K562 (cell line): ENCODE measurements around the gene KBTBD13. TPM values are rescaled to one million over a fixed set of nuclear protein-coding genes. Genes with fewer than 3 reads are reported as not detected.

ENCODE experiments used
- ATAC-seq: fragments of 200-7000 bp; cut with Tn5 transposase; 3 replicates; pipeline ENCODE4 v1.9.1; 2020; ENCODE audit warnings: moderate library complexity
- BruUV-seq: library from RNA; stranded (reverse); fragments of 400-500 nt; replicated peaks from 2 replicates; lab custom pipeline; 2021; lab: Mats Ljungman, UMichigan
- CTCF ChIA-PET: fragments of 300-600 bp; formaldehyde crosslinking; extraction: SDS; loops from one replicate; lab custom pipeline; 2021; ENCODE audit warnings: low intra/inter-chr PET ratio; lab: Yijun Ruan, JAX
- POLR2A ChIA-PET: fragments of 300-600, 350-650 bp; sonication (Branson Sonifier 250); formaldehyde crosslinking; extraction: SDS; loops from one replicate; lab custom pipeline; 2021; ENCODE audit warnings: antibody characterized with exemption, inconsistent platforms; lab: Yijun Ruan, JAX
- DNase-seq, 4 experiments: peaks; one replicate each; pipeline versions ENCODE4 v3.0.0 to v3.0.0-alpha.2; 2011 to 2018; ENCODE audit warnings: low spot score in 3 of 4, mixed read lengths in 3 of 4; ENCODE audit errors: extremely low read depth in 1 of 4
- FAIRE-seq: peaks from 2 replicates; lab custom pipeline; 2011; peaks lifted over from hg19 to GRCh38; lab: Jason Lieb, UNC
- H2AFZ ChIP-seq: 2 replicates; pipeline ENCODE4 v1.6.0; 2011; ENCODE audit warnings: low read depth, low read length, control low read depth, inconsistent platforms
- H3K27ac ChIP-seq: fragments of 200-600 bp; 3 replicates; pipeline ENCODE4 v1.8.0; 2011; ENCODE audit warnings: low read depth, mild to moderate bottlenecking, control low read depth, inconsistent platforms, low read length, moderate library complexity, mixed read lengths; ENCODE audit errors: extremely low read depth
- H3K27me3 ChIP-seq, 2 experiments: fragments of 300-600 bp in 1 of 2; 2 replicates in 1 of 2; 3 replicates in 1 of 2; pipeline versions ENCODE4 v1.6.0 to v1.8.0; 2011; ENCODE audit warnings: inconsistent platforms in 2 of 2, low read length in 2 of 2, mild to moderate bottlenecking in 1 of 2, mixed read lengths in 1 of 2, moderate library complexity in 1 of 2; ENCODE audit not compliant: control insufficient read depth in 2 of 2, insufficient read depth in 2 of 2
- H3K36me3 ChIP-seq: fragments of 300-600 bp; 3 replicates; pipeline ENCODE4 v1.8.0; 2011; ENCODE audit warnings: mild to moderate bottlenecking, low read length, inconsistent platforms; ENCODE audit not compliant: control insufficient read depth, insufficient read depth
- H3K4me1 ChIP-seq, 2 experiments: fragments of 200-600 bp in 1 of 2; replicated peaks in 1 of 2; 2 replicates in 1 of 2; 3 replicates in 1 of 2; pipeline versions ENCODE4 v1.5.1 to v1.8.0; 2011; ENCODE audit warnings: inconsistent platforms in 2 of 2, low read length in 2 of 2, mild to moderate bottlenecking in 1 of 2, mixed read lengths in 1 of 2, moderate library complexity in 1 of 2; ENCODE audit not compliant: control insufficient read depth in 2 of 2, insufficient read depth in 2 of 2
- H3K4me2 ChIP-seq: 2 replicates; pipeline ENCODE4 v1.6.1; 2011; ENCODE audit warnings: low read length, control low read depth, inconsistent platforms, mixed read lengths; ENCODE audit not compliant: insufficient read depth
- H3K4me3 ChIP-seq: fragments of 200-600 bp; sonication (generic), shearing (Covaris generic); 2 replicates; pipeline ENCODE4 v1.5.1; 2016; ENCODE audit warnings: control low read depth, inconsistent platforms
- H3K79me2 ChIP-seq: fragments of 200-600 bp; 3 replicates; pipeline ENCODE4 v1.8.0; 2011; ENCODE audit warnings: low read length, inconsistent platforms; ENCODE audit not compliant: control insufficient read depth, insufficient read depth
- H3K9ac ChIP-seq, 2 experiments: 2 replicates each; pipeline versions ENCODE4 v1.6.0 to v1.6.1; 2011; ENCODE audit warnings: low read depth in 2 of 2, low read length in 2 of 2, control low read depth in 1 of 2, inconsistent platforms in 1 of 2, mild to moderate bottlenecking in 1 of 2, mixed read lengths in 1 of 2; ENCODE audit not compliant: insufficient read depth in 1 of 2
- H3K9me1 ChIP-seq: one replicate; pipeline ENCODE4 v1.6.0; 2011; ENCODE audit warnings: inconsistent platforms, mild to moderate bottlenecking, low read length, moderate library complexity; ENCODE audit not compliant: control insufficient read depth, insufficient read depth
- H3K9me3 ChIP-seq: replicated peaks from 2 replicates; pipeline ENCODE4 v1.5.1; 2011; ENCODE audit warnings: low read depth, low read length, inconsistent platforms; ENCODE audit not compliant: control insufficient read depth, insufficient read depth
- H4K20me1 ChIP-seq: replicated peaks from 2 replicates; pipeline ENCODE4 v1.6.1; 2011; ENCODE audit warnings: low read length, inconsistent platforms, mixed read lengths; ENCODE audit not compliant: control insufficient read depth, insufficient read depth
- CBFA2T2 ChIP-seq: fragments of 450-650 bp; conservative IDR thresholded peaks from 2 replicates; pipeline ENCODE4 v1.6.1; 2017; ENCODE audit warnings: mild to moderate bottlenecking
- DPF2 ChIP-seq: fragments of 450-650 bp; IDR thresholded peaks from 2 replicates; pipeline ENCODE4 v1.6.1; 2016
- GATAD2A ChIP-seq: fragments of 450-650 bp; IDR thresholded peaks from 2 replicates; pipeline ENCODE4 v1.6.1; 2017
- GTF2A2 ChIP-seq: IDR thresholded peaks from 2 replicates; pipeline ENCODE4 v1.6.1; 2016; ENCODE audit warnings: mild to moderate bottlenecking, missing genetic modification characterization, missing compliant biosample characterization
- HMG20A ChIP-seq: fragments of 450-650 bp; formaldehyde crosslinking; conservative IDR thresholded peaks from 2 replicates; pipeline ENCODE4 v1.4.0; 2020; ENCODE audit warnings: mild to moderate bottlenecking, mixed read lengths
- KHSRP ChIP-seq: fragments of 450-650 bp; IDR thresholded peaks from 2 replicates; pipeline ENCODE4 v1.6.1; 2017
- KLF6 ChIP-seq: fragments of 250-450 bp; sonication (Bioruptor Pico); IDR thresholded peaks from 2 replicates; pipeline ENCODE4 v1.4.0; 2020; ENCODE audit warnings: mild to moderate bottlenecking, moderate library complexity, borderline replicate concordance
- MCM5 ChIP-seq: fragments of 450-650 bp; IDR thresholded peaks from 2 replicates; pipeline ENCODE4 v1.6.1; 2016; ENCODE audit warnings: low read depth
- PTRF ChIP-seq: fragments of 450-650 bp; IDR thresholded peaks from 2 replicates; pipeline ENCODE4 v1.6.1; 2016; ENCODE audit warnings: mild to moderate bottlenecking, missing genetic modification characterization, missing compliant biosample characterization
- SOX6 ChIP-seq: fragments of 450-650 bp; IDR thresholded peaks from 2 replicates; pipeline ENCODE4 v1.6.1; 2014; ENCODE audit warnings: mild to moderate bottlenecking
- SPI1 ChIP-seq: IDR thresholded peaks from 2 replicates; pipeline ENCODE4 v1.6.1; 2011; ENCODE audit warnings: low read depth, low read length, control low read depth, borderline replicate concordance
- ZFP36 ChIP-seq: fragments of 150-350 bp; IDR thresholded peaks from 2 replicates; pipeline ENCODE4 v1.6.1; 2018; ENCODE audit warnings: low read length, low read depth; ENCODE audit not compliant: partially characterized antibody
- ZNF143 ChIP-seq: sonication (generic); formaldehyde crosslinking; IDR thresholded peaks from 2 replicates; pipeline ENCODE4 v1.9.0; 2022; ENCODE audit warnings: mild to moderate bottlenecking, missing genetic modification reagents
- ZNF274 ChIP-seq: IDR thresholded peaks from 2 replicates; pipeline ENCODE4 v1.6.1; 2011; ENCODE audit warnings: low read depth, mild to moderate bottlenecking, low read length, moderate library complexity, borderline replicate concordance
- ZSCAN29 ChIP-seq: fragments of 450-650 bp; IDR thresholded peaks from 2 replicates; pipeline ENCODE4 v1.6.1; 2017
- WGBS: fragments of 100-300 bp; shearing (Covaris generic); methylation state at CpG from one replicate; pipeline ENCODE4 v1.1.6; 2016; ENCODE audit warnings: low coverage, mixed read lengths; ENCODE audit not compliant: insufficient coverage; ENCODE audit errors: missing lambda C conversion rate; 5-methylcytosine and 5-hydroxymethylcytosine counted together
- in situ Hi-C: fragments of 300-500 bp; cut with MboI; formaldehyde crosslinking; loops from 4 replicates; pipeline ENCODE4 v1.15.0; 2018; ENCODE audit warnings: inconsistent platforms, mixed read lengths
- intact Hi-C: fragments of 100-400 bp; cut with micrococcal nuclease; formaldehyde crosslinking; loops from 2 replicates; pipeline ENCODE4 v1.14.2; 2022
- polyA plus RNA-seq, 8 experiments: library from polyadenylated mRNA; depleted of rRNA in 4 of 8; stranded (reverse) in 5 of 8; unstranded in 3 of 8; fragments of >200 nt; fragmentation: Nextera tagmentation in 2 of 8; fragmentation: Illumina TruSeq in 1 of 8; extraction: Ambion mirVana in 2 of 8; extraction: Trizol in 1 of 8; gene quantifications; 2 replicates each; pipeline versions ENCODE4 v1.2.1 to v1.2.3, GENCODE V29; 2011 to 2014; ENCODE audit warnings: inconsistent platforms in 1 of 8, missing spikeins in 1 of 8
- total RNA-seq, 7 experiments: library from RNA; depleted of rRNA in 6 of 7; stranded (reverse); fragments of >200 nt in 6 of 7; fragmentation: Illumina TruSeq in 2 of 7; extraction: Trizol in 2 of 7; gene quantifications; 2 replicates each; pipeline versions ENCODE4 v1.2.1 to v1.2.3, GENCODE V29; 2011 to 2021; ENCODE audit warnings: low replicate concordance in 1 of 7
- TF ChIP-seq, protein P1 (sequence below): fragments of 250-450 bp; sonication (Bioruptor Pico); IDR thresholded peaks from 2 replicates; pipeline ENCODE4 v1.8.0; 2022; ENCODE audit warnings: moderate library complexity, mild to moderate bottlenecking, inconsistent platforms
- TF ChIP-seq, protein P2 (sequence below): fragments of 250-450 bp; sonication (Bioruptor Pico); IDR thresholded peaks from 2 replicates; pipeline ENCODE4 v1.5.0; 2021
- TF ChIP-seq, protein P3 (sequence below): sonication (generic); formaldehyde crosslinking; IDR thresholded peaks from 2 replicates; pipeline ENCODE4 v1.9.0; 2022; ENCODE audit warnings: mild to moderate bottlenecking, missing genetic modification reagents
- TF ChIP-seq, protein P4 (sequence below): IDR thresholded peaks from 2 replicates; pipeline ENCODE4 v1.6.1; 2016; ENCODE audit warnings: missing genetic modification characterization, missing compliant biosample characterization

Gene KBTBD13
- total and polyA plus RNA-seq, 9 of the 15 experiments (the other 6 are each of a cell fraction or from before 2014, with no cell fraction given): 0.07 to 0.13 (median 0.10) TPM; not detected in 3

DNA sequence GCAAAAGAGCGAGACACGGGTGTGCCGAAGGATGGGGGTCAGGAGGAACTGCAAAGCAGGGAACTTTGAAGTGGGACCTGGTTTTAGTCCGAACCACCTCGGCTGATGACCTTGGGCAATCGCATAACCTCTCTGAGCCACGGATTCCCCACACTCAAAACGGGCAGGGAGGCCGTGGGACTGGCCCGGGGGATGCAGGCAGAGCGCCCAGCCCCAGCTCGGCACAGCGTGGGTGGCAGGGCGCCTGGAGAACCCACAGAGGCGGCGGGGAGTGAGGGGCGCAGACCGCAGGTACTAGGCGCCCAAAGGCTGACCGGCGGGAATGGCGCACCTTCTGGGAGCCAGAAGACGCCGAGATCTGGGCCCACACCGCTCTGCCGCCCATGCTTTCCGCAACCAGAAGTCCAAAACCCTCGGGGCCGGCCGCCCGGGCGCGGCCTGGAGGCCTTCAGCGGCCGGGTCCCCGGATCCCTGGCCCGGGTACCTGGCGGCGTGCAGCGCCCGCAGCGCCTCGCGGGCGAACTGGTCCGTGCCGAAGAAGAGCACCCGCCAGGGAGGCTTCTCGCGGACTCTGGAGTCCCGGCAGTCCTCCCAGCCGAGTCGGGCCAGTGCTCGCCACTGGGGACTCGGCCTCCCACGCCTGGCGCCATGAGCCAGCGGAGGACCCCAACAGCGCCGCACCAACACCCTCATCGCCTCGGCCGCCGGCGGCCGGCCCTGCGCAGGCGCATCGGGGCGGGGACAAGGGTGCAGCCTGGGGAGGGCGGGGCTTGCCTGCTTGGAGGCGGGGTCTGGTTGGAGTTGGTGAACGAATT, 47.4 kb upstream of the KBTBD13 start, which contains the start of gene MTFMT:
TSS of gene MTFMT (minus strand) at position 719 of the 815 bp plus-strand sequence. CDS start at position 693, 26 bp downstream.
- no TSS peak for BruUV-seq
- Histone ChIP-seq H3K4me3 (peak within 1 kb of the TSS; percentile 84), H4K20me1 (no peaks in the 10 kb centered on the region), H2AFZ (peak within 1 kb of the TSS; percentile 93), H3K4me1 (peaks cover 8 to 13% of the 10 kb centered on the region in 2 experiments; a peak in 4 of 5 replicates), H3K79me2 (peaks cover 19% of the 10 kb centered on the region), H3K9ac (peak within 1 kb of the TSS; percentile 70 to 97), H3K9me3 (no peaks in the 10 kb centered on the region), H3K27ac (peak within 1 kb of the TSS; percentile 61), H3K27me3 (no peaks in the 10 kb centered on the region), H3K36me3 (peaks cover 20% of the 10 kb centered on the region), H3K9me1 (no peaks in the 10 kb centered on the region), H3K4me2 (peak within 1 kb of the TSS; percentile 84)
- intact Hi-C loops (no loop called here), in situ Hi-C loops (no loop called here)
- ATAC-seq (peak; percentile 96), DNase-seq (peak; percentile 91 to 99 (median 98)), FAIRE-seq (peak; percentile 70)
- WGBS: under 1% methylated on average over 46 of the region's 73 CpGs
- ChIA-PET CTCF (interaction anchor here (0.7 kb wide), 1 partner anchor 301 kb away, joined by 4 read pairs; no protein-coding TSS in a partner anchor), POLR2A (no interaction called here)
- TF ChIP-seq GTF2A2 (no peak), DPF2 (no peak), KHSRP (no peak), CBFA2T2 (no peak), ZFP36 (peak; percentile 70), SOX6 (no peak), ZNF143 (no peak), KLF6 (CRISPR knock-in tag) (no peak), GATAD2A (no peak), HMG20A (CRISPR knock-in tag) (no peak), PTRF (no peak), ZSCAN29 (no peak), ZNF274 (no peak), SPI1 (no peak), MCM5 (no peak)
- TF ChIP-seq, protein P1, sequence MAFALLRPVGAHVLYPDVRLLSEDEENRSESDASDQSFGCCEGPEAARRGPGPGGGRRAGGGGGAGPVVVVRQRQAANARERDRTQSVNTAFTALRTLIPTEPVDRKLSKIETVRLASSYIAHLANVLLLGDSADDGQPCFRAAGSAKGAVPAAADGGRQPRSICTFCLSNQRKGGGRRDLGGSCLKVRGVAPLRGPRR (CRISPR knock-in tag): no peak
- TF ChIP-seq, protein P2, sequence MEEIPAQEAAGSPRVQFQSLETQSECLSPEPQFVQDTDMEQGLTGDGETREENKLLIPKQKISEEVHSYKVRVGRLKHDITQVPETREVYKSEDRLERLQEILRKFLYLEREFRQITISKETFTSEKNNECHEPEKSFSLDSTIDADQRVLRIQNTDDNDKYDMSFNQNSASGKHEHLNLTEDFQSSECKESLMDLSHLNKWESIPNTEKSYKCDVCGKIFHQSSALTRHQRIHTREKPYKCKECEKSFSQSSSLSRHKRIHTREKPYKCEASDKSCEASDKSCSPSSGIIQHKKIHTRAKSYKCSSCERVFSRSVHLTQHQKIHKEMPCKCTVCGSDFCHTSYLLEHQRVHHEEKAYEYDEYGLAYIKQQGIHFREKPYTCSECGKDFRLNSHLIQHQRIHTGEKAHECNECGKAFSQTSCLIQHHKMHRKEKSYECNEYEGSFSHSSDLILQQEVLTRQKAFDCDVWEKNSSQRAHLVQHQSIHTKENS (CRISPR knock-in tag): no peak
- TF ChIP-seq, protein P3, sequence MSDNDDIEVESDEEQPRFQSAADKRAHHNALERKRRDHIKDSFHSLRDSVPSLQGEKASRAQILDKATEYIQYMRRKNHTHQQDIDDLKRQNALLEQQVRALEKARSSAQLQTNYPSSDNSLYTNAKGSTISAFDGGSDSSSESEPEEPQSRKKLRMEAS: 0 out of 2 replicates have a peak, but pooled peaks have one; percentile 31
- TF ChIP-seq, protein P4, sequence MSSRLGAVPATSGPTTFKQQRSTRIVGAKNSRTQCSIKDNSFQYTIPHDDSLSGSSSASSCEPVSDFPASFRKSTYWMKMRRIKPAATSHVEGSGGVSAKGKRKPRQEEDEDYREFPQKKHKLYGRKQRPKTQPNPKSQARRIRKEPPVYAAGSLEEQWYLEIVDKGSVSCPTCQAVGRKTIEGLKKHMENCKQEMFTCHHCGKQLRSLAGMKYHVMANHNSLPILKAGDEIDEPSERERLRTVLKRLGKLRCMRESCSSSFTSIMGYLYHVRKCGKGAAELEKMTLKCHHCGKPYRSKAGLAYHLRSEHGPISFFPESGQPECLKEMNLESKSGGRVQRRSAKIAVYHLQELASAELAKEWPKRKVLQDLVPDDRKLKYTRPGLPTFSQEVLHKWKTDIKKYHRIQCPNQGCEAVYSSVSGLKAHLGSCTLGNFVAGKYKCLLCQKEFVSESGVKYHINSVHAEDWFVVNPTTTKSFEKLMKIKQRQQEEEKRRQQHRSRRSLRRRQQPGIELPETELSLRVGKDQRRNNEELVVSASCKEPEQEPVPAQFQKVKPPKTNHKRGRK (tag): no peak
